ENCODE measurements around the gene TAMM41.

DNA sequence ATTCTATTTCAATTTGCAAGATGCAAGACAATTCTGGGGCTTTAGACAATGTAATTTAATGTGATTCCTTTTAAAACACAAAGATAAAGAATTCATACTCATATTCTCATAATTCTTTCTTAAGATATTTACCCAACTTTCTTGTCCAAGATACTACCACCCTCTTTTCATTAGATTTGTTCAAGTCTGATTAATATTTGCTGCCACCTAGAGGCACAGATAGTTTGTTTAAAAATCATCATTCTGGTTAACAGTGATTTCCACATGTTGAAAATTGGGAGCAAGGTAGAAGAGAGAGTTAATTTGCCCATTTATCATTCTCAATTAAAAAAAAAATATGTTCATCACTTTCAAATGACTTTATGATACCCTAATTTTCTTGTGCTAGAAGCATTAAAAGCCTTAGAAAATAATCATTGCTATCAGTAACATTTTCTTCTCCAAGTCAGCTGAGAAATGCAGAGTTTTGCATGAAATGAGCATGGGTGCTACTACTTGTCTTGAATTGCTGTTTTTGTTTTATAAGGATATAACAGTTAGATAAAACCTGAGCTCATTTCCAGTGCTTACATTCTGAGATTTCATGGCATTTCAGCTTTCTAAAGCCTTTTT lies 11.6 kb downstream of the TAMM41 start:
- TF ChIP-seq, protein P1, sequence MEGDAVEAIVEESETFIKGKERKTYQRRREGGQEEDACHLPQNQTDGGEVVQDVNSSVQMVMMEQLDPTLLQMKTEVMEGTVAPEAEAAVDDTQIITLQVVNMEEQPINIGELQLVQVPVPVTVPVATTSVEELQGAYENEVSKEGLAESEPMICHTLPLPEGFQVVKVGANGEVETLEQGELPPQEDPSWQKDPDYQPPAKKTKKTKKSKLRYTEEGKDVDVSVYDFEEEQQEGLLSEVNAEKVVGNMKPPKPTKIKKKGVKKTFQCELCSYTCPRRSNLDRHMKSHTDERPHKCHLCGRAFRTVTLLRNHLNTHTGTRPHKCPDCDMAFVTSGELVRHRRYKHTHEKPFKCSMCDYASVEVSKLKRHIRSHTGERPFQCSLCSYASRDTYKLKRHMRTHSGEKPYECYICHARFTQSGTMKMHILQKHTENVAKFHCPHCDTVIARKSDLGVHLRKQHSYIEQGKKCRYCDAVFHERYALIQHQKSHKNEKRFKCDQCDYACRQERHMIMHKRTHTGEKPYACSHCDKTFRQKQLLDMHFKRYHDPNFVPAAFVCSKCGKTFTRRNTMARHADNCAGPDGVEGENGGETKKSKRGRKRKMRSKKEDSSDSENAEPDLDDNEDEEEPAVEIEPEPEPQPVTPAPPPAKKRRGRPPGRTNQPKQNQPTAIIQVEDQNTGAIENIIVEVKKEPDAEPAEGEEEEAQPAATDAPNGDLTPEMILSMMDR (IDR thresholded peaks at IDR 0.05) = peak; percentile 6 to 51 (median 43)
- TF ChIP-seq POLR2A (IDR thresholded peaks at IDR 0.05) (no peak), EP300 (IDR thresholded peaks at IDR 0.05) (no peak), POLR2AphosphoS5 (IDR thresholded peaks at IDR 0.05) (no peak)

Data from gastroesophageal sphincter (tissue), 3 donors.